ENCODE results near the gene PPP2R3B. TPM values are rescaled to one million over a fixed set of nuclear protein-coding genes. Genes with fewer than 3 reads are reported as not detected.

PPP2R3B gene
- total RNA-seq, 1 experiment from 2014 or later, result 13.7 TPM

DNA sequence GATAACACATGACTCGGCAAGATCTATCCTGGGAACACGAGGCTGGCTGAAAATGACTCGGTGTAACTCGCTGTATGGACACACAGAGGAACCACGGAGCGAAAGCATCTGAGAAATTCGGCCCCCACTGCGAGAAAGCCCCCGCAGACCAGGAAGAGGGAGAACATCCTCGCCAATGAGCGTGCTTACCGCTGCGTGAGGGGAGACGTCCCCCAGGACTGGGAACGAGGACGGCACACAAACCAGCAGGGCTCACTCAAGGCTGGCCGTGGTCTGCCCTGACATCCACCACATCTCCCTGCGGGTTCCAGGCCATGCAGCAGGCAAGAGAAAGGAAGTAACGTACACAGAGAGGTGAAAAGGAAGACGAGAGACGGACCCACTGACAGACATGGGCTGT is 50.5 kb downstream of the PPP2R3B start:
- Mint-ChIP-seq H3K9me3 (ENCODE audit: unreplicated experiment) (peaks cover 7% of the 10 kb centered on the region), H3K27me3 (ENCODE audit: insufficient read depth, unreplicated experiment) (no peaks in the 10 kb centered on the region), H3K4me1 (ENCODE audit: insufficient read depth, unreplicated experiment) (no peaks in the 10 kb centered on the region), H3K4me3 (ENCODE audit: unreplicated experiment) (no peak overlapping the region), H3K36me3 (ENCODE audit: insufficient read depth, unreplicated experiment) (peaks cover 23% of the 10 kb centered on the region), H3K27ac (ENCODE audit: low read depth, unreplicated experiment) (no peak overlapping the region)
- TF ChIP-seq, protein P1, sequence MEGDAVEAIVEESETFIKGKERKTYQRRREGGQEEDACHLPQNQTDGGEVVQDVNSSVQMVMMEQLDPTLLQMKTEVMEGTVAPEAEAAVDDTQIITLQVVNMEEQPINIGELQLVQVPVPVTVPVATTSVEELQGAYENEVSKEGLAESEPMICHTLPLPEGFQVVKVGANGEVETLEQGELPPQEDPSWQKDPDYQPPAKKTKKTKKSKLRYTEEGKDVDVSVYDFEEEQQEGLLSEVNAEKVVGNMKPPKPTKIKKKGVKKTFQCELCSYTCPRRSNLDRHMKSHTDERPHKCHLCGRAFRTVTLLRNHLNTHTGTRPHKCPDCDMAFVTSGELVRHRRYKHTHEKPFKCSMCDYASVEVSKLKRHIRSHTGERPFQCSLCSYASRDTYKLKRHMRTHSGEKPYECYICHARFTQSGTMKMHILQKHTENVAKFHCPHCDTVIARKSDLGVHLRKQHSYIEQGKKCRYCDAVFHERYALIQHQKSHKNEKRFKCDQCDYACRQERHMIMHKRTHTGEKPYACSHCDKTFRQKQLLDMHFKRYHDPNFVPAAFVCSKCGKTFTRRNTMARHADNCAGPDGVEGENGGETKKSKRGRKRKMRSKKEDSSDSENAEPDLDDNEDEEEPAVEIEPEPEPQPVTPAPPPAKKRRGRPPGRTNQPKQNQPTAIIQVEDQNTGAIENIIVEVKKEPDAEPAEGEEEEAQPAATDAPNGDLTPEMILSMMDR (IDR thresholded peaks at IDR 0.05; ENCODE audit: unreplicated experiment), result no peak
- CTCF ChIA-PET, result no interaction called here
- intact Hi-C loops (cut with micrococcal nuclease), result no loop called here
- no TSS peak for BruUV-seq (replicated peaks)
- no peak for DNase-seq (ENCODE audit: unreplicated experiment)
- POLR2A ChIA-PET, result no interaction called here

DNA sequence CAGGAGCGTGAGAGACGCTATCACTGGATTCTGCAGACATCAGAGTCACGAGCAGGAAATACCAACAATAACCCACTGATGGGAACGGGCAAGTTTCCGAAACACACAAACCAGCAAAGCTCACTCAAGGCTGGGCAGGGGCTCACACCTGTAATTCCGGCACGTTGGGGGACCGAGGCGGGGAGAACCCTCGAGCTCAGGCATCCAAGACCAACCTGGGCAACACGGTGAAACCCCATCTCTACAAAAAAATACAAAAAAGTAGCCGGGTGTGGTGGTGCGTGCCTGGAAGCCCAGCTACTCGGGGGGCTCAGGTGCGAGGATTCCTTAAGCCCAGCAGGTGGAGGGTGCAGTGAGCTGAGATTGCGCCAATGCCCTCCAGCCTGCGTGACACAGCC is 51.0 kb downstream of the PPP2R3B start:
- no peaks in the 10 kb centered on the region for H3K27me3 Mint-ChIP-seq (ENCODE audit: insufficient read depth, unreplicated experiment)
- DNase-seq (ENCODE audit: unreplicated experiment), result no peak
- ChIA-PET CTCF (no interaction called here), POLR2A (no interaction called here)
- no TSS peak for BruUV-seq (replicated peaks)
- H3K4me3 Mint-ChIP-seq (ENCODE audit: unreplicated experiment), result no peak overlapping the region
- no peak overlapping the region for H3K27ac Mint-ChIP-seq (ENCODE audit: low read depth, unreplicated experiment)
- intact Hi-C loops (cut with micrococcal nuclease), result no loop called here
- H3K36me3 Mint-ChIP-seq (ENCODE audit: insufficient read depth, unreplicated experiment), result peaks cover 18% of the 10 kb centered on the region
- TF ChIP-seq, protein P1 (IDR thresholded peaks at IDR 0.05; ENCODE audit: unreplicated experiment), result no peak
- H3K9me3 Mint-ChIP-seq (ENCODE audit: unreplicated experiment), result peaks cover 7% of the 10 kb centered on the region
- H3K4me1 Mint-ChIP-seq (ENCODE audit: insufficient read depth, unreplicated experiment), result no peaks in the 10 kb centered on the region

DNA sequence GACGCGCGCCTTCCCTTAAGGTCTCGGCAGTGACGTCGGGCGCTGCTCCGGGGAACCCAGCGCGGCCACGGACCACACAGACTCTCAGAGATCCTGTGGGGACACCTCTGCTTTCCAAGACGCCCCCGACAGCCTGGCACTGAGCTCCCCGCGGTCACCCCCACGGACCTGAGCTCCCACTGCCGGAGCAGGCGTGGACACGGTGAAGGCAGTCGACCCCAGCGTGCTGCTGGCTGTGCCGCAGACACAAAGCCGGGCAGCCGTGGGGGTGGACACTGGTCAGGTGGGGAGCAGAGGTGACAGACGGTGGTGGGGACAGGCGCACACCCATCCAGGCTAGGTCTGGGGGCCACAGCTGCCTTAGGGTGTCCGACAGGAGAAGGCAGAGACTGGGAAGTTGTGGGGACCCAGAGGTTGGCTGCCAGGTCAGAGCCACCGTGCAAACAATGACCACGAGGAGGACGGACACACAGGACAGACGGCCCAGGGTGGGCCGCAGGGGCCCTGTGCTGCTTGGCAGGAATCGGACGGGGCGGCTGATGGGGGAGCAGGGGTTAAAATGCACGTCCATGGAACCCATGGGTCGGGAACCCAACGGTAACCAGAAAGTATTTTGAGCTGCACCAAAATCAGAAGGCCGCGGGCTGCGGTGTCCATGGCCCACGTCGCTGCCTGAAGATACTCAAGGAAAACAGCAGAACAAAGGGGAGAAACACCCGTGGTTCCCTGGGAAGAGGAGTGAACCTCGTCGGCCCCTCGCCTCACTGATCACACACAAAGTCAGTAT is 51.5 kb downstream of the PPP2R3B start:
- H3K36me3 Mint-ChIP-seq (ENCODE audit: insufficient read depth, unreplicated experiment), result peaks cover 18% of the 10 kb centered on the region
- no peaks in the 10 kb centered on the region for H3K27me3 Mint-ChIP-seq (ENCODE audit: insufficient read depth, unreplicated experiment)
- H3K4me1 Mint-ChIP-seq (ENCODE audit: insufficient read depth, unreplicated experiment), result no peaks in the 10 kb centered on the region
- no TSS peak for BruUV-seq (replicated peaks)
- POLR2A ChIA-PET, result no interaction called here
- H3K27ac Mint-ChIP-seq (ENCODE audit: low read depth, unreplicated experiment), result no peak overlapping the region
- peaks cover 7% of the 10 kb centered on the region for H3K9me3 Mint-ChIP-seq (ENCODE audit: unreplicated experiment)
- H3K4me3 Mint-ChIP-seq (ENCODE audit: unreplicated experiment), result no peak overlapping the region
- DNase-seq (ENCODE audit: unreplicated experiment), result no peak
- CTCF ChIA-PET, result no interaction called here
- TF ChIP-seq, protein P1 (IDR thresholded peaks at IDR 0.05; ENCODE audit: unreplicated experiment), result no peak
- intact Hi-C loops (cut with micrococcal nuclease), result no loop called here

DNA sequence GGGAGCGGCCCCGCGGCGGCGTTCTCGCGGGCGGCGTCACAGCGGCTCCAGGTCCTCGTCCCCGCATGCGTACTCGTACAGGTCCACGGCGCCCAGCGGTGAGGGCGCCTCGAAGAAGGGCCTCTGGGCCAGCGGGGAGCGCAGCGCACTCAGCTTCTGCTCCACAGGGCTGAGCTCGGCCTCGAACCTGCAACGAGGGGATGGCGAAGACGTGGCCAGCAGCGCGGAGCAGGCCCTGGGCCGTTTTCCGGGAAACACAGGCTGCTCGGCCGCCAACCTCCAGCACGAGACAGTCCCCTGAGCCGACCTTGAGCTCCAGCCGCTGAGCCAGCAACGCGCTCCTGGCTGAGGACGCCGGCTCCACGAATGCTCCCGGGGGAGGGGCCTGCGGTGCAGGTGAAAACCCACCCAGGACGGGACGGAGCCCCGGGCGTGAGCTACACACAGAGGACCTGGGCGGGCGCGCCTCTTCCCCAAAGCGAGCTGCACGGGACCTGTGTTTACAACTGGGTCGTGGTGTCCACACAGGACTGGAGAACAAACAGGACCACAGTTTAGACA is 52.3 kb downstream of the PPP2R3B start:
- TF ChIP-seq, protein P1 (IDR thresholded peaks at IDR 0.05; ENCODE audit: unreplicated experiment), result no peak
- peaks cover 18% of the 10 kb centered on the region for H3K36me3 Mint-ChIP-seq (ENCODE audit: insufficient read depth, unreplicated experiment)
- ChIA-PET POLR2A (no interaction called here), CTCF (no interaction called here)
- peaks cover 7% of the 10 kb centered on the region for H3K9me3 Mint-ChIP-seq (ENCODE audit: unreplicated experiment)
- intact Hi-C loops (cut with micrococcal nuclease), result no loop called here
- H3K4me1 Mint-ChIP-seq (ENCODE audit: insufficient read depth, unreplicated experiment), result no peaks in the 10 kb centered on the region
- no peak overlapping the region for H3K27ac Mint-ChIP-seq (ENCODE audit: low read depth, unreplicated experiment)
- no peaks in the 10 kb centered on the region for H3K27me3 Mint-ChIP-seq (ENCODE audit: insufficient read depth, unreplicated experiment)
- DNase-seq (ENCODE audit: unreplicated experiment), result no peak
- no TSS peak for BruUV-seq (replicated peaks)
- no peak overlapping the region for H3K4me3 Mint-ChIP-seq (ENCODE audit: unreplicated experiment)
